HCT116 (cell line): ENCODE results near the gene KIF26B. TPM values are rescaled to one million over a fixed set of nuclear protein-coding genes. Genes with fewer than 3 reads are reported as not detected.
"Not testable (repeated sequence)": the region's sequence is repeated elsewhere in the genome, so short reads cannot be mapped to it uniquely, and the experiment has no call there.

Source experiments
- ATAC-seq: fragments of 200-7000 bp; cut with Tn5 transposase; 2 replicates; pipeline ENCODE4 v1.9.1; 2020; ENCODE audit warnings: mild to moderate bottlenecking, moderate library complexity
- BruUV-seq: library from RNA; stranded (reverse); fragments of 400-500 nt; replicated peaks from 2 replicates; lab custom pipeline; 2021; lab: Mats Ljungman, UMichigan
- CTCF ChIA-PET: fragments of 300-600 bp; sonication (Branson Sonifier 250); formaldehyde crosslinking; loops from one replicate; lab custom pipeline; 2021; ENCODE audit warnings: antibody characterized with exemption; lab: Charles Lee
- POLR2A ChIA-PET: fragments of 300-600, 350-600 bp; sonication (Branson Sonifier 250); formaldehyde crosslinking; loops from one replicate; lab custom pipeline; 2021; ENCODE audit warnings: antibody characterized with exemption; lab: Charles Lee
- RAD21 ChIA-PET, 2 experiments: fragments of 300-600 bp; sonication (Branson Sonifier 250); formaldehyde crosslinking; loops; one replicate each; lab custom pipeline; 2023; ENCODE audit warnings: low total read pairs in 2 of 2; ENCODE audit not compliant: uncharacterized antibody in 2 of 2, unreplicated experiment in 2 of 2, low non-redundant PET in 1 of 2; lab: Charles Lee
- DNase-seq: peaks from one replicate; pipeline ENCODE4 v3.0.0-alpha.2; 2010; ENCODE audit warnings: low read depth, low spot score
- H2AFZ ChIP-seq: fragments of 200-600 bp; shearing (Covaris generic), sonication (generic); 2 replicates; pipeline ENCODE4 v1.6.1; 2017; ENCODE audit warnings: low read depth, mixed run types, mixed read lengths, antibody characterized with exemption, low read length; ENCODE audit not compliant: poor library complexity, severe bottlenecking
- H3K27ac ChIP-seq: 2 replicates; pipeline ENCODE4 v1.5.1; 2012; ENCODE audit warnings: low read depth, low read length
- H3K27me3 ChIP-seq: fragments of 200-600 bp; sonication (generic); 2 replicates; pipeline ENCODE4 v1.6.1; 2016; ENCODE audit warnings: mixed run types, low read length, mixed read lengths; ENCODE audit not compliant: insufficient read depth
- H3K36me3 ChIP-seq, 2 experiments: fragments of 200-500 bp in 1 of 2; fragments of 200-600 bp in 1 of 2; sonication (Bioruptor generic) in 1 of 2; sonication (generic) in 1 of 2; 2 replicates each; pipeline versions ENCODE4 v1.5.1 to v1.6.1; 2014 to 2016; ENCODE audit warnings: low read length in 2 of 2, inconsistent platforms in 1 of 2, mixed read lengths in 1 of 2, mixed run types in 1 of 2; ENCODE audit not compliant: insufficient read depth in 2 of 2, control insufficient read depth in 1 of 2
- H3K4me1 ChIP-seq, 2 experiments: fragments of 200-600 bp in 1 of 2; sonication (generic) in 1 of 2; 2 replicates each; pipeline versions ENCODE4 v1.5.1 to v1.6.1; 2012 to 2017; ENCODE audit warnings: low read length in 2 of 2, inconsistent platforms in 1 of 2, mild to moderate bottlenecking in 1 of 2, mixed read lengths in 1 of 2, mixed run types in 1 of 2, moderate library complexity in 1 of 2; ENCODE audit not compliant: insufficient read depth in 2 of 2, control insufficient read depth in 1 of 2
- H3K4me2 ChIP-seq: fragments of 200-600 bp; sonication (generic); 2 replicates; pipeline ENCODE4 v1.6.1; 2017; ENCODE audit warnings: mixed run types, low read length, mixed read lengths
- H3K4me3 ChIP-seq, 2 experiments: fragments of 200-600 bp in 1 of 2; sonication (generic) in 1 of 2; replicated peaks in 1 of 2; 2 replicates each; pipeline ENCODE4 v1.5.1; 2011 to 2016; ENCODE audit warnings: low read length in 2 of 2, control low read depth in 1 of 2, low read depth in 1 of 2, mild to moderate bottlenecking in 1 of 2, mixed read lengths in 1 of 2, mixed run types in 1 of 2
- H3K79me2 ChIP-seq: fragments of 200-600 bp; sonication (generic); 2 replicates; pipeline ENCODE4 v1.6.1; 2017; ENCODE audit warnings: mild to moderate bottlenecking, mixed run types, low read length, moderate library complexity, mixed read lengths; ENCODE audit not compliant: insufficient read depth
- H3K9ac ChIP-seq: fragments of 200-600 bp; sonication (generic); 2 replicates; pipeline ENCODE4 v1.6.1; 2016; ENCODE audit warnings: low read length, mixed read lengths
- H3K9me2 ChIP-seq: fragments of 200-600 bp; sonication (generic), shearing (Covaris generic); 2 replicates; pipeline ENCODE4 v1.6.1; 2017; ENCODE audit warnings: mixed run types, mild to moderate bottlenecking, moderate library complexity; ENCODE audit not compliant: insufficient read depth
- H3K9me3 ChIP-seq, 2 experiments: fragments of 200-500 bp in 1 of 2; fragments of 200-600 bp in 1 of 2; sonication (Bioruptor generic) in 1 of 2; sonication (generic) in 1 of 2; 2 replicates each; pipeline ENCODE4 v1.6.1; 2014 to 2017; ENCODE audit warnings: low read length in 2 of 2, mixed read lengths in 2 of 2, inconsistent platforms in 1 of 2, low read depth in 1 of 2, mild to moderate bottlenecking in 1 of 2, mixed run types in 1 of 2, moderate library complexity in 1 of 2; ENCODE audit not compliant: control insufficient read depth in 1 of 2, insufficient read depth in 1 of 2
- H4K20me1 ChIP-seq: fragments of 200-600 bp; sonication (generic), shearing (Covaris generic); 2 replicates; pipeline ENCODE4 v1.6.1; 2017; ENCODE audit warnings: mixed run types, mild to moderate bottlenecking, moderate library complexity; ENCODE audit not compliant: insufficient read depth
- CBX3 ChIP-seq: IDR thresholded peaks from 2 replicates; pipeline ENCODE4 v1.6.1; 2012; ENCODE audit warnings: low read depth
- CEBPB ChIP-seq: IDR thresholded peaks from 2 replicates; pipeline ENCODE4 v1.6.1; 2012; ENCODE audit warnings: low read depth
- EGR1 ChIP-seq: IDR thresholded peaks from 2 replicates; pipeline ENCODE4 v1.6.1; 2012; ENCODE audit warnings: low read depth
- ELF1 ChIP-seq: IDR thresholded peaks from 2 replicates; pipeline ENCODE4 v1.6.1; 2012; ENCODE audit warnings: low read depth, borderline replicate concordance
- EZH2phosphoT487 ChIP-seq: fragments of 200-600 bp; IDR thresholded peaks from 2 replicates; pipeline ENCODE4 v1.6.1; 2018; ENCODE audit warnings: antibody characterized with exemption, borderline replicate concordance
- FOSL1 ChIP-seq: IDR thresholded peaks from 2 replicates; pipeline ENCODE4 v1.6.1; 2012; ENCODE audit warnings: low read depth
- JUND ChIP-seq: IDR thresholded peaks from 2 replicates; pipeline ENCODE4 v1.6.1; 2012
- POLR2A ChIP-seq: IDR thresholded peaks from 2 replicates; pipeline ENCODE4 v1.7.0; 2011; ENCODE audit warnings: borderline replicate concordance; ENCODE audit not compliant: insufficient read depth, insufficient read length; ENCODE audit errors: extremely low read depth
- RAD21 ChIP-seq: IDR thresholded peaks from 2 replicates; pipeline ENCODE4 v1.6.1; 2012; ENCODE audit warnings: low read depth, mild to moderate bottlenecking
- SIN3A ChIP-seq: IDR thresholded peaks from 2 replicates; pipeline ENCODE4 v1.6.1; 2012; ENCODE audit warnings: low read depth
- SRF ChIP-seq: IDR thresholded peaks from 2 replicates; pipeline ENCODE4 v1.6.1; 2012; ENCODE audit warnings: low read depth
- YY1 ChIP-seq: IDR thresholded peaks from 2 replicates; pipeline ENCODE4 v1.6.1; 2011; ENCODE audit warnings: low read length, low read depth, moderate library complexity, mild to moderate bottlenecking; ENCODE audit not compliant: insufficient replicate concordance; ENCODE audit errors: extremely low read depth
- ZFX ChIP-seq: fragments of 450-650 bp; IDR thresholded peaks from 2 replicates; pipeline ENCODE4 v1.6.1; 2017
- ZNF274 ChIP-seq: fragments of 200-500 bp; sonication (Bioruptor generic); IDR thresholded peaks from 2 replicates; pipeline ENCODE4 v1.6.1; 2014; ENCODE audit warnings: mild to moderate bottlenecking, low read depth, low read length, inconsistent platforms
- intact Hi-C: fragments of 100-400 bp; cut with micrococcal nuclease; formaldehyde crosslinking; loops from 2 replicates; pipeline ENCODE4 v1.10.0; 2022
- total RNA-seq: library from RNA; stranded (reverse); gene quantifications from one replicate; pipeline ENCODE4 v1.2.1, GENCODE V29; 2021; ENCODE audit not compliant: unreplicated experiment
- TF ChIP-seq, protein P1 (sequence below): IDR thresholded peaks from 2 replicates; pipeline ENCODE4 v1.6.1; 2012
- TF ChIP-seq, protein P2 (sequence below): IDR thresholded peaks from 2 replicates; pipeline ENCODE4 v1.6.1; 2012

Gene KIF26B
- total RNA-seq, 1 experiment from 2014 or later, result 0.49 TPM

DNA sequence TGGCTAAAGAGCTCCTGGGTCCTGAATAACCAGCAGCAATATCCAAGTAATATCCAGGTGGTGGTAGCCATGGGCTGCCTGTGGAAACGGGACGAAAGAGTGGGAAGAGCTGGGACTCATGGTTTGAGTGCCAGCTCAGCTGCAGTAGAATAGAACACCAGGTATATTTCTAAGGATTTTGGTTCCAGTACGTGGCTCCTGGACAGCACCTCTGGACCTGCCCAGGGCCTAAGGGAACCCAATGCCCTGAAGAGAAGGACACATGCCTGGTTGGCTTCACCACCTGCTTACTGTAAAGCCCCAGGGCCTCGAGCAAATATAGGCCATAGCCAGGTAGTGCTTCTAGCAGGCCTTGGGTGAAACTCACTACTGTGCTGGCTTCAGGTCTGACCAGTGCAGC is 566.7 kb downstream of the KIF26B start:
- Histone ChIP-seq H3K36me3 (no peaks in the 10 kb centered on the region), H3K27me3 (no peaks in the 10 kb centered on the region), H3K27ac (no peak overlapping the region), H3K9me2 (no peaks in the 10 kb centered on the region), H3K4me3 (no peak overlapping the region), H3K79me2 (no peaks in the 10 kb centered on the region), H3K9me3 (no peaks in the 10 kb centered on the region), H3K9ac (no peak overlapping the region), H4K20me1 (no peaks in the 10 kb centered on the region), H2AFZ (no peak overlapping the region), H3K4me2 (no peak overlapping the region), H3K4me1 (no peaks in the 10 kb centered on the region)
- no TSS peak for BruUV-seq
- CTCF ChIA-PET, result no interaction called here
- DNase-seq (no peak), ATAC-seq (no peak)
- TF ChIP-seq SIN3A, result no peak
- no peak for TF ChIP-seq EZH2phosphoT487
- no peak for TF ChIP-seq ZNF274
- no peak for TF ChIP-seq EGR1
- no peak for TF ChIP-seq ZFX
- TF ChIP-seq RAD21, result no peak
- no peak for TF ChIP-seq ELF1
- TF ChIP-seq CEBPB, result no peak
- TF ChIP-seq YY1, result no peak
- TF ChIP-seq SRF, result no peak
- TF ChIP-seq CBX3, result no peak
- TF ChIP-seq, protein P1, sequence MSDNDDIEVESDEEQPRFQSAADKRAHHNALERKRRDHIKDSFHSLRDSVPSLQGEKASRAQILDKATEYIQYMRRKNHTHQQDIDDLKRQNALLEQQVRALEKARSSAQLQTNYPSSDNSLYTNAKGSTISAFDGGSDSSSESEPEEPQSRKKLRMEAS, result no peak
- TF ChIP-seq FOSL1, result no peak
- TF ChIP-seq, protein P2, sequence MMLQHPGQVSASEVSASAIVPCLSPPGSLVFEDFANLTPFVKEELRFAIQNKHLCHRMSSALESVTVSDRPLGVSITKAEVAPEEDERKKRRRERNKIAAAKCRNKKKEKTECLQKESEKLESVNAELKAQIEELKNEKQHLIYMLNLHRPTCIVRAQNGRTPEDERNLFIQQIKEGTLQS, result no peak
- no peak for TF ChIP-seq JUND
- no peak for TF ChIP-seq POLR2A
- POLR2A ChIA-PET, result no interaction called here
- intact Hi-C loops, result no loop called here
- RAD21 ChIA-PET, result no interaction called here

DNA sequence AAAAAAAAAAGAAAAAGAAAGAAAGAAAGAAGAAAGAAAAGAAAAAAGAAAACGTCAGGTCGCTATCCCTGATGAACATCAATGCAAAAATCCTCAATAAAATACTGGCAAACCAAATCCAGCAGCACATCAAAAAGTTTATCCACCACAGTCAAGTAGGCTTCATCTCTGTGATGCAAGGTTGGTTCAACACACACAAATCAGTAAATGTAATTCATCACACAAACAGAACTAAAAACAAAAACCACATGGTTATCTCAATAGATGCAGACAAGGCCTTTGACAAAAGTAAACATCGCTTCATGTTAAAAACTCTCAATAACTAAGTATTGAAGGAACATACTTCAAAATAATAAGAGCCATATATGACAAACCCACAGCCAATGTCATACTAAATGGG is 573.2 kb downstream of the KIF26B start:
- H3K9ac ChIP-seq, H3K4me2 ChIP-seq, intact Hi-C loops, RAD21 ChIA-PET, DNase-seq, H3K4me1 ChIP-seq, CTCF ChIA-PET, H3K27ac ChIP-seq, H3K9me3 ChIP-seq, H3K4me3 ChIP-seq, POLR2A ChIA-PET, H4K20me1 ChIP-seq, H3K27me3 ChIP-seq, H3K9me2 ChIP-seq, H3K79me2 ChIP-seq, ATAC-seq, BruUV-seq, H3K36me3 ChIP-seq, H2AFZ ChIP-seq: not testable (repeated sequence)
